RPMI8226 (cell line): Measurements from ENCODE around the gene AUTS2.
"Not testable (repeated sequence)": the region's sequence is repeated elsewhere in the genome, so short reads cannot be mapped to it uniquely, and the experiment has no call there.

ENCODE experiments used
- DNase-seq: peaks from one replicate; pipeline ENCODE4 v3.0.0-alpha.2; 2015

Gene AUTS2

DNA sequence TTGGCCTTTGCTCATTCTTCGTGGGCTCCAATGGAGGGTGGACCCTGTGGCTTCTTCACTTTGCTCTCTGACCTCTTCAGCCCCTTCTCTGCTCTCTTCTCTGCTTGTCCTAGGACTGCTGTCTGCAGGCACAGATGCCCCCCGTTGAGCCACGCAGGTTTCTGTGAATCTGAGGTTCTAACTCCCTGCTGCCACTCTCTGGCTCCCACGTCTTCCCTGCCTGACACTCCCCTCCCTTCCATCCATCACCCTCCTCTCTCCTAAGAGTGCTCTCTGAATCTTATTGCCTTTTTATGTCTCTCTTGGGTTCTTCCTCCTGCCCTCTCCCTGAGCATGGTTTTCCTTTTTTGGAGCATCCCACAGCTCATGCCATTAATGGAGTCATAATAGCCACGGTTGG is 1034.1 kb downstream of the AUTS2 start:
- no peak for DNase-seq

DNA sequence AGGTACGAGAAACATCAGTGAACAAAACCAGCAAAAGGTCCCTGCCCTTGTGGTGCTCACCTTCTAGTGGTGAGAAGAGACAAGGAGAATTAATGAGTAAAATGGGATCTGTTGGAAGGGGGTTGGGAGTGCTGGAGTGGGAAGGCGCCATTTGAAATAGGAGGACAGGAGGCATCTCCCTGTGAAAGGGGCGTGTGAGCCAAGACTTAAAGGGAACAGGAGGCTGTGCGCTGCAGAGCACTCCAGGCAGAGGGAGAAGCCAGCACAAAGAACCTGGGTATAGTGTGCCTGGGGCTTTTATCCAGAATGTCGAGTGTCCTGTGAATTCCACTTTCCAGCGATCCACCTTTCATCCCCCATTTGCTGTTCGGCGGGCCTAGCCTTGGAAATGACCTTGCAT is 1035.8 kb downstream of the AUTS2 start:
- no peak for DNase-seq

DNA sequence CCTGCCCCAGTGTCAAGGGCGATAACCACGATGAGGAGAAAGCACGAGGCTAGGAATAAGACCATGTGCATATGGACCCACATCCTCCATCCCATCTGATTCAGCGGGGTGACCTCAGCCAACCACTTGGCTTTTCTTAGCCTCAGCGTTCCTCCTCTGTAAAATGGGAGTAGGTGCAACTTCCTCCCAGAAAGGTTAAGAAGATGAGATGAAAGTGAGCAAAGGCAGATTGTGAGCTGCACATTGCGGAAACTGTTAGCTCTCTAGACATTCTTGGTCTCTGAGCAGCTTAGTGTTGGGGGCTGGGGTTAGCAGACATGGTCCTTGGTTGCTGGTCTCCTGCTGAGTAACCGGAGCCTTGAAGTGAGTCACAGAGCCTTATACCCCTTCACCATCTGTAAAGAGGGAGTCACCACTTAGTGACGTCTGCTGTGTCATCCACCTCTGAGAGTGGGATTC is 1036.4 kb downstream of the AUTS2 start:
- no peak for DNase-seq

DNA sequence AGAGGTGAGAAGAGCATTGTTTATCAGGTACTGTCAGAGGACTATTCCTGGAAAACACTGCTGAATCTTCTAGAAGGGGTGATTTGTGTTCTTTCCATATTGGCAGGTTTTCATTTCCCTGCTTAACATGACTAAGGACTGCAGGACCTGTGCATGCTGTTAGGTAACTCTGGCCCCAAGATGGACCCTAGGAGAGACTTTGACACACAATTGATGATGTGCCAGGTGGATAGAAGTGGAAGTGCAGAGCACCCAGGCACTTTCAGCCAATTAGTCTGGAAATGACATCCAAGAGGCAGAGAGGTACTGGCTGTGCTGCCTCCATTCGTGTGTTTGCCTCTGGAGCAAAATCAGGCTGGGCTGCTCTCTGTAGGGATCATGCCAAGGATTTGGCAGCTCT is 1037.4 kb downstream of the AUTS2 start:
- DNase-seq, result no peak

DNA sequence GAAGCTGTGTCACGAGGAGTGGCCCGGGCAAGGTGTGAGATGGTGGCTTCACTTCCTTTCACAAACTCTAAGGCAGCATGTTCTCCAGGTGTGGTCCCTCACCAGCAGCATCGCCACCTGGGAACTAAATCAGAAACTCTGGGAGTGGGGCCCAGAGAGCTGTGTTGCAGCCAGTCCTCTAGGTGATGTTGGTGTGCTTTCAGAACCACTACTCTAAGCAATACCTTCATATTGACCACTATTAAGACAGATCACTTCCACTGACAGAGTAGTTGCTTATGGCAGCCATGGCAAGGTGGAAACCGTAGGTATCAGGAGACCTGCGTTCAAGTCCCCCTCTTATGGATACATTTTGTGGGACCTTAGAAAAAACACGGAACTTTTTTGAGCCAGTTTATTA is 1037.9 kb downstream of the AUTS2 start:
- no peak for DNase-seq

DNA sequence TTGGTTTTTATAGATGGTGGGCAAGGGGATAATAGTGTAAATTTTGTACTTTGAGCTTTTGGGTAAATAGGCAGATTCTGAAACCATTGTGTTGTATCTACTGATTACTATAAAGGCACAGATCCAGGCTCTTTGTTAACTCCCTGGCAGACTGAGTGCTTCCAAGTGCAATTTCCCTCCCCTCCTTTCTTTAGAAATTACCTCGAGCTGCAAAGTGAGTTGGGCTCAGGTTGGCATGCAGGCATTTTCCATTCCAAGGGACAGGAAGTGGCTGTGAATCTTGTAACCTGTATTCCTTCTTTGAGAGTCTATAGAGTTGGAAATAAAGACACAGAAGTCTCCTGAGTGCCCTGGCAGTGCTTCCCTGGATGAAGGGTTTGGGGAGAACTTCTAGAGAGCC is 1039.5 kb downstream of the AUTS2 start:
- DNase-seq, result no peak

DNA sequence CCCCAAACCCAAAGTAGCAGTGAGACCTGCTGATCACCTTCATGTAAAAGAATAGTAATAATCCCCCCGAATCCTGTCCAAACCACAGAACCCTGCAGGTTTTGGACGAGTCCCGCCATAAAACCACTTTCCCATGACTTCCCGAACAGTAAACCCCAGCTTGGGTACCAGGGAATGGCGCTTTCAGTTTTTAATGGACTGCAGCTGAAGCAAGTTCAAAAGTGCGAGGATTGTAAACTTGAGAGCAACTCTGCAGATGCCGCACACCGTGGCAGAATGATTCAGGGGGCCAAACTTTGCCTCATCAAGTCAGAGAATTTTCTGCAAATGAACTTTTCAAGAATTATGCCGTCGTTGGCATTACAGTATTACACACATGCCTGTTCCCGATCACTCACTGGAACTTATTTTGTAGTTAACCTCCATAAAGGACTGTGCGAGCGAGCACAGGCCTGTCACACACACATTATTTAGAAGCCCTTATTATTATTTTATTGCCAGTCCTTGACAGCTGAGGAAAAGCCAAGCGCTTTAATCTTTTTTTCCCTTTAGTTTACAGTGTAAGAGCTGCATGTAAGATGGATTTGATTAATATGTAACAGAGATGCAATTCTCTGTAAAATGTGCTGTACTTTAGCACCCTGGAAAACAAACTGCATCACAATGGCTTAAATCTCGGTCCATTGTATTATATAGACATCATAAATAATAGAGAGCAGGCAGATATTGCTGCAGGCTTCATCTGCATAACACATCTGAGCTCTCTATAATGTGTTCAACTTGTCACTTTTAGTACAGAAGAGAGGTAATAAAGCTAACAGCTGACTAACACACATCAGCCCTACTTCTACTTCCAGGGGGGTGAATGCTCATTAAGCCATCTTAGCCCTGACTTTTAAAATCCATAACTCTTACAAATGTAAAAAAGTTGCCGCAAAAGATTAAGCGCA is 1040.2 kb downstream of the AUTS2 start:
- no peak for DNase-seq

DNA sequence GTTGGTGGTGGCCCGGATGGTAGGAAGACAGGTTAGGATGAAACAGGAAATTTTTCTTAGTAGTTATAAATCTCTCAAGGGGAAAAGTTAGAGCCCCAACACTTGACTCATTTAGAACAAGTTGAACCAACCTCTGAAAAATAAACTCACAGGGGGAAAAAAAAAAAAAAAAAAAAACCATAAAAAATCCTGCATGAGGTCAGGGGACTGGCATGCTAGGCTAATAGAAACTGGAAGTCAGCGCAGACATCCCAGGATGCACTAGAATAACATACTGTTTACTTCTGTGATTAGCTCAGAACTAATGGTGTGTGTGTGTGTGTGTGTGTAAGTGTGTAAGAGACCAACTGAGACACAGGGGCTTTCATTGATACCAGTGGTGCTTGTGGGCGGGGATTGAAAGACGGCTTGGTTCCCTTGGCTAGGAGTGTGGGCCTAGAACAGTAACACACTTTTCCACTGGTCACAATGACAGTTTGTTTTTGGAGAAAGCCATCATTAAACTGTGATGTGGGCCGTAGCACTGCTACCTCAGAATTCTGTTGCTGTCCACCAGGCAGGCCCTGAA is 1042.1 kb downstream of the AUTS2 start:
- no peak for DNase-seq

DNA sequence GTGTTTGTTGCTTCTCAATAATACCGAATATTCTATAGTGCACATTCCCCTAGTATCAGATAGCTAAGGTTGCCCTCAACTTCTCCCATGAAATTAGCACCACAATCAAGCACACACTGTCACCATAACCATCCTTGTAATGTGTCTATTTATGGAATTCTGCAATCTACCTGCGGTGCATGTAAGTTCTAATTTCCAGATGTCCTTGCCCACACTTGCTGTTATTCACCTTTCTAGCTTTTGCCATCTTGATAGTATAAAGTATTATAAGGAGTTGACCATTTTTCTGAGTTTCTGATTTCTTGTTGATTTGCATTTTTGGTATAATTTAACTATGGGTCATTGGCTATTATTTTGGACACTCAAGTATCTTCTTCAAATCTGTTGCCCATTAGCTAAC is 1043.6 kb downstream of the AUTS2 start:
- DNase-seq, result no peak

DNA sequence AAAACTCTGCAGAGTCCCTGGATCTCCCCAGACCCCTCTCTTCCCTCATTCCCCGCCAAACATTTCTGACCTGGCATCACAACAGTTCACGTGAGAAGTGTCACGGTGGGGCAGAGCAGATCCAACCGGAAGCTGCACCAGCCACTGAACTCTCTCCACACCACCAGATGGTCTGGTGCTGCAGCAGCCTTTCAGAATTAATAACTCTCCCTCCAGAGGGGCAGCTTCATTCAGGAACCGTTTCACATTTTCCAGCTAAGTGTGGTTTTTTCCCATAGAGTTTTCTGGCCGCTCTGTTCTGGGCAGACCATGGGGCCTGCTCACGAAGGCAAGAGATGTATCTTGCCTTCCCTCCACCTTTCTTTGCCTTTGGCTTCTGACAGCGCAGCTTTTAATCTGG is 1047.0 kb downstream of the AUTS2 start:
- no peak for DNase-seq

DNA sequence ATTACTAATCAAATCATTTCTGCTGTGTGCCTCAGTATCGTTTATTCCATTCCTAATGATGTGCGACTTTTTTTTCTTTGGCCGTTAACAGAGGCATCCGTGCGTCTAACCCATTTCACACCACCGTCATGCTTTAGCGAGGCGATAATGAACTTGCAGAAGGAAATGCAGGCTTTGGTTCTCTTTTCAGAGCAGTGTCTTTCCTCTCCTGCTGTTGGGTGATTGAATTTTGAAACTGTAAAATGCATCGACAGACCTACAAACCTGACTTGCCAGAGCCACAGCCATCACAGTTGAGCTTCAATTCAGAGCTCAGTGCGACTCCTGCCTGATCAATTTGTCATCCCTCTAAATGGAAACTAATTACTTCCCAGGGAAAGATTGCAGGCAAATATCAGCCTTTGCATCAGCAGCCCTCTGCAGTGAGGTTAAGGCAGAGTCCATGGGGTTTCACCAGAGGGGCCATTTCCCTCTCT is 1047.6 kb downstream of the AUTS2 start:
- no peak for DNase-seq

DNA sequence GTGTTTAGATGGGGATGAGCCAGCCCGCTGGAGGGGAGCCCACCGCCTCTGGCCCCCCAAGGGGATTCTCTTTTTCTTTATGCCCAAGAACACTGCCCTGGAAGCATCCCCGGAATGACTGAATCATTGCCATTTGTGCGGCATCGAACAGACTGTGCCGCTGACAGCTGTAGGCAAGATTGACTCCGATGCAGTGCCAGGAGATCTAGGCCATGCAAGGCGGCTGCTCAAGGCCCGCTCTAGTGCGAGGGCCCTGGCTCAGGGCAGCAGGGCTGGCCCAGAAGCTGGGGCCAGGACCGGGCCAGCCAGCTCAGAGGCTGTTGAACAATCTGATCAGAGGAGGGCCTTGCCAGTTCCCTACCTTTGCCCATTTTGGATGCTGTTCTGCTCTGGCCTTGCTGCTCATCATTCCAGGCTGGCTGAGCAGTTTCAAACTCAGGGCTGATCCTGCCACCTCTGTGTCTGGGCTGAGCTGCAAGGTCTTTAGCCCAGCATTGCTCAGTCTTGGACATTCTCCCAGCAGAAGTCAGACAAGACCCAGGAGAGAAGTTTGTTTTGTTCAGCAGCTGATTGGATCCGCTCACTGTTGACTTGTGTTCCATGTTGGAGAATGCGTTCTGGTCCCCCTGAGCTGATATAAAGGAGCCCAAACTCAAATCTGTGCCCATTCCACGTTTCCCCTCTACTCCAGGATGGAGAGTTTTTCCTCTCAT is 1048.4 kb downstream of the AUTS2 start:
- DNase-seq, result no peak

DNA sequence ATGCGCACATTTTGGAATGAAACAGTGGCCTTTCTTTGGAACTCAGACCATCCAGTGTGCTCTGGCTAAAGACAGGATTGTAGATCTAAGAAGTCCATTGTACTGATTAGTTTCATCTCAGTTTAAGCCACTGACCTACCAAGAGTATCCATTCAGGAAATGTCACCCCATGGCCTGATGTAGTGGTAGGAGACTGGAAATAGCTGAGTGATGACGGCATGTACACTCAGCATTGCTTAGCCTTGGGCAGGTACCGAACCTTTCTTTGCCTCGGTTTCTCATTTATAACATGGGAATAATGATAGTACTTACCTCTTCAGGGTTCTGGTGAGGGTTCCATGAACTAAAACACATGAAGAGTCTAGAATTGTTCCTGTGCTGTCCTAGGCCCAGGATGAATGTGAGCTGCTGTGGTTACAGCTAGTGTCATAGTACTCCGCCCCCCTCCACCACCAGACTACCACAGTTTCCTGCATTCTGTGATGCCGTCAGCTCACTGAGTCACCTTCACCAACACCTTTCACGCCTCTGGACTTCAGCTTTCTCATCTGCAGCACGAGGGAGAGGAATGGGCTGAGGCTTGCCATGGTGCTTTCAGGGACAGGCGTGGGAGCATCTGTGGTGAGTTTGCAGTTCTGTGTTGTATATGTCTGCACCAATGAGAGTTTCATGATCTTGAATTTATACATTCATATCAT is 1049.7 kb downstream of the AUTS2 start:
- DNase-seq, result no peak

DNA sequence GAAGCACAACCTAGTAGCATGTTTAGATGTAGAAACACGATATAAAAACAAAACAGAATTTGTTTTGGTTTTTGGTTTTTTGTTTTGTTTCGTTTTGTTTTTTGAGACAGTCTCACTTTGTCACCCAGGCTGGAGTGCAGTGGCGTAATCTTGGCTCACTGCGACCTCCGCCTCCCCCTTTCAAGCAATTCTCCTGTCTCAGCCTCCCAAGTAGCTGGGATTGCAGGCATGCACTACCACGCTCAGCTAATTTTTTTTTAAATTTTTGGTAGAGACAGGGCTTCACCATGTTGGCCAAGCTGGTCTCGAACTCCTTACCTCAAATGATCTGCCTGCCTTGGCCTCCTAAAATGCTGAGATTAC is 1050.2 kb downstream of the AUTS2 start:
- DNase-seq, result not testable (repeated sequence)

DNA sequence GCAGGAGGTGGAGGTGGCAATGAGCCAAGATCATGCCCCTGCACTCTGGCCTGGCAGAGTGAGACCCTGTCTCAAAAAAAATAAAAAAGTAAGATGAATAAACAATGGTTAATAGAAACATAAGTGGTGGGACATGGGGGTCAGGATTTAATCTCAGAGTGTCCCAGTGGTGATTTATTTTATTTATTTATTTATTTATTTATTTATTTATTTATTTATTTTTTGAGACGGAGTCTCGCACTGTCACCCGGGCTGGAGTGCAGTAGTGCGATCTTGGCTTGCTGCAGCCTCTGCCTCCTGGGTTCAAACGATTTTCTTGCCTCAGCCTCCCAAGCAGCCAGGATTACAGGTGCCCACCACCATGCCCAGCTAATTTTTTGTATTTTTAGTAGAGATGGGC is 1051.0 kb downstream of the AUTS2 start:
- DNase-seq, result no peak

DNA sequence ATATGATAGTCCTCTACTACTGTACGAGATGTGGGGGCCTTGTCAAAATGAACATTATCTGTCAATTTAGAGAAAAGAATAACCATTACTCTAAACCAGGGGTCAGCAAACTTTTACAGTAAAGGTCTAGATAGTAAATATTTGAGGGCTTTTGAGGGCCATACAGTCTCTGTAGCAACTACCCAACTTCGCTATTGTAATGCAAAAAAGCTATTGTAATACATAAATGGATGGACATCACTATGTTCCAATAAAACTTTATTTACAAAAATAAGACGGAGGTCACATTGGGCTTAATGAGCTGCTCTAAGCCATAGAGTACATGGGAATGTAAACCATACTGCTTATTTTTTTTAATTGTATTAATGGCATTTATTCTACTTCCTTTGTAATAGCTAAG is 1055.9 kb downstream of the AUTS2 start:
- no peak for DNase-seq

DNA sequence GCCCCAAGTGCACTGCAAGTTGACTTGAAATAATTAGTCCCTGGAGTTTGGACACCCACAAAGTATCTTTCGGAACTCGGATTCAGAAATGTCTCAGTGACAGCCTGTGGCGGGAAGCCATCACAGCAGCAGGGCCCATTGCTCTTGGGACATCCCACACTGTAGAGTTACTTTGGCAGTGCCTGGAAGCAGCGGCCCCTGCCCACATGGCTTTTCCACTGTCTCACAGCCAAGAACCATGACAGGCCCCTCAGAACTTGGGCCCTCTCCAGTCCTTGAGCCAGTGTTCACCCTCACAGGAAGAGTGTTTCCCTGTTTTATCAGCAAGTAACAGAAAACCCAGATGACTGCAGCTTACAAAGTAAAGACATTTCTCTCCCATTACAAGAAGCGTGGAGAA is 1056.7 kb downstream of the AUTS2 start:
- DNase-seq, result no peak

DNA sequence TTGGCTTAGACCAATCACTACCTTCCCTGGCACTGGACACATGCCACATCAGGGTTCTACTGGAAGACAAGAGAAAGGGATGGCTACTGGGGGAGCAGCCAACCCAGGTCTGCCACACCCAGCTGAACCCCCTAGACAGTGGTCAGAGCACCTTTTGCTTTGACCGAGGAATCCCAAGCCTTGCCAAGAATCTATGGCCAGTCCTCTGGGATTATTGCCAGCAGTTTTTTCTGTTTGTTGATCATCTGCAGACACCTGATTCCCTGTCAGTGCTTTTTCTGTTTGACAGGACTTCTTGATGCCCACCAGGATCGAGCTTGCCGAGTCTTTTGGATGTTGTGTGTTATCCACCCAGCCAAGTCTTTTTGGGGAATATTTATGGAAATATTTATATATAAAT is 1057.4 kb downstream of the AUTS2 start:
- DNase-seq, result no peak

DNA sequence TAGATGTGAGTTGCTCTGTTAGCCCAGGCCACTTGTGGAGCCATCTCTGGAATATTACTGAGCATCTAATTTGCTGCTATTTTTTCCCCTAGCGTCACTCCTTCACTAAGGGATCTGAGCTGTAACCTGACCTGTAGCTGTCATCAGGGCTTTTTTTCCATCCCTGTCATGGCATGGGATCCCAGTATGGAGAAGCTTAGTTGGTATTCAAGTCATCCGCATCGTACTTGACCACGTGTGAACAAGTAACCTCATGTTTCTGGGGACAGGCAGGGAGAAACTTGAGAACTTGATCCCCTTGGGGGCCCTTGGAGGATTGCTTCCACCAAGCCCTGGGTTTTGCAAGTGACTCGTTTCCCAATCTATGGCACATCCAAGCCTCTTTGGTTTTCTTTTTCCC is 1059.3 kb downstream of the AUTS2 start:
- DNase-seq, result no peak

DNA sequence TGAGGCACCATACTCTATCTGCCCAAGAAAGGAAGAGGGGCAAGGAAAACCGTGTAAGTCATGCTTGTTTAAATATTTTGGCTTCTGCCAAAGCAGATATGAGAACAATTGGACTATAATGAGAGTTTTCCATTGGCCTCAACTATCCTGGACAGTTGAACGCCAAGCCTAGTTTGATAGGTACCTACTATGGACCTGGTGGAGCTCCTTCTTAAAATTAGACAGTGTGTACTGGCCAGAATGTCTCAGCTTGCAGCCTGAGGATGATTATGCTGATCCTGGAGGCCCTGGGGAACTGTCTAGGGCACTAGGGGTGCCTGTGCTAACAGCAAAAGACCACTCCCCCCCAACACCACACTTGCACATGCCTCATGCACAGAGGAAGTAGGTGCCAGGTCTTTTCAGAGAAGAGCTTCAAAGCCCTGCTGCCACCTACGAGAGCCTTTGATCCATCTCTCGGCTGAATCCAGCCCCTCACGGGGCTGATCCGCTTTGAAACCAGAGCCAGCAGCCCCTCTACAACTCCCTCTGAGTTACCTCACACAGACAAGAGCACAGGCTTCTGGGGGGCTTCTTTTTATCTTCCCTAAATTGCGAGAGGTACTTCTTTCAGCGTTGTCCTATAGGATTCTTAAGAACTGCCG is 1059.8 kb downstream of the AUTS2 start:
- DNase-seq, result no peak

DNA sequence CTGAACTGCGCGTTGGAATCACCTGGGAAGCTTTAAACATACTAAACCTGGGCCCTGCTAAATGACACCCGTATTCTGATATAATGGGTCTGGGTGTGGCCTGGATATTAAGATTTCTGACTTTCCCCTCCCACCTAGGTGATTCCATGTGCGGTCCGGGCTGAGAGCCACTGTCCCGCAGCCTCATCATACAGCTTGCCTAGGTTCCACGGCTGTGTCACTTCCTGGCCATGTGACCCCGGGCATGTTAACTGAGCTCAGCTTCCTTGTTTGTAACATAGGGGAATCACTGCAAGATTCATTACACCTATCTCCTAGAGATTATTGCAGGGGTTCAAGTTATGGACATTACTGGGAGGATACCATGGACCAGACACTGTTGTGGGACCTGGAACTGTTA is 1061.0 kb downstream of the AUTS2 start:
- no peak for DNase-seq

DNA sequence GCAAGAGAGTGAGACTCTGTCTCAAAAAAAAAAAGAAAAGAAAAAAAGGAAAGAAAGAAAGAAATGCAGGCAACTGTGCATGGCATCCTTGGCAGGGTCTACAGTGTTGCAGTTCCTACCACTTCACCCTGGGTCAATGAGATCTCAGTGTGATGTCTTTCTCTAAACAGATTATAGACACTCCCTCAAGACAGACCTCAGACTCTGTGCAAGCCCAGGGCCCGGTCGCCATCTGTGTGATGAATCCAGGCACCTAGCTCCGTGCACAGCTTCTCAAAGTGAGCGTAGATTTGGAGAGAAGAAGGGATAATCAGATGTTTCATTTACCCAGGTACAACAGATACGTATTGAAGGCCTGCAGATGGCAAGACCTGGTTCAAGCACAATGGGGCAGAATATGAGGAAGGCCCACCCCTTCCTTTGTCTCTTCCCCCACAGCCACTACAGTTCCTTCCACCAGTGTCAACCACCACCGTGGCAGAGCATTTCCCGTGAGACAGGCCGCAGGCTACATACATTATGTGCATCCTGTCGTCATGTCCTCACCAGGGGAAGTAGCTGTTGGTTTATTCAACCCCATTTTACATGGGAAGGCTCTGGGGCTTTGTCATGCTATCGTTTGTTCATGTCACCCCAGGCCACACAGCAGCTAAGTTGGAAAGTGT is 1062.0 kb downstream of the AUTS2 start:
- DNase-seq, result no peak
